Fibroblast of villous mesenchyme (primary cell): ENCODE measurements around the gene DMBX1. TPM values are rescaled to one million over a fixed set of nuclear protein-coding genes. Genes with fewer than 3 reads are reported as not detected.

Source experiments
- DNase-seq: peaks from one replicate; pipeline ENCODE4 v3.0.0-alpha.2; 2010; ENCODE audit warnings: low read depth
- H3K4me3 ChIP-seq: 2 replicates; pipeline ENCODE4 v1.5.1; 2011; ENCODE audit warnings: low read depth, mild to moderate bottlenecking, low read length
- total RNA-seq: library from RNA; depleted of rRNA; stranded (reverse); fragments of >200 nt; gene quantifications from 2 replicates; pipeline ENCODE4 v1.2.3, GENCODE V29; 2012
- TF ChIP-seq, protein P1 (sequence below): IDR thresholded peaks from 2 replicates; pipeline ENCODE4 v1.5.1; 2012; ENCODE audit warnings: low read depth, mild to moderate bottlenecking, low read length; ENCODE audit not compliant: insufficient read depth

The DMBX1 gene
- total RNA-seq, 1 donor: not detected

DNA sequence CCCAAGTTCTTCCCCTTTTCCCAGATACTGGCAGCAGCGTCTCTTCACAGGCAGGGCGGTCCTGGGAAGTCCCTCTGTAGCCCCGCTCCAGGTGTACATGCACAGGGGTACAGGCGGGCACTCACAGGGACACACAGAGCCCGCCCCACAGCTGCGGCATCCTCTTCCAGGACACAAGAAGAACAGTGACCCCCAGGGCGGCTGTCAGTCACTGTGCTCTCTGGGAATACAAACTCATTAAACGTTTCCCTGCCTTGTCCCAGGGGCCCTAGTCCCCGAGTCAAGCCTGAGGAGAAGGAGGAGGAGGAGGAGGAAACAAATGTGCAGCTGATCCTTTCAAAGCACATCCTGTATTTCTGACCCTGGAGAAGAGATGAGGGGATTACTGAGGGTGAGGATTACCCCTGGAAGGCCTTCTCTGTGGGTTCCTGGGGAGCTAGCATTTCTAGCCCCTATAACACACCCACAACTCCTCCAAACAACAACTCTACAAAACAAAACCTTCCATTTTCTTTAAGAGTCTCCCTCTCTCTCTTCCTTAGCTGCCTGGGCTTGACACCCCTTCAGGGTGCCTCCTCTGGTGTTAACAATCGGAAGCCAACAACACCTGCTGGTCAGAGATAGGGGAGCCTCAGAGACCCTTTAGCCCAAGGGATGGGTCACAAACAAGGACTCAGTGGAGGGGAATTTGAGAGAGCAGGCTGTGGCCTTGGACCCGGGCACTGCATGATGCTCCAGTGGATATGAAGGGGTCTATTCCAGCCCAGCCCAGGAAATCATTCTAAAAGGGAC lies 28.4 kb upstream of the DMBX1 start:
- TF ChIP-seq, protein P1, sequence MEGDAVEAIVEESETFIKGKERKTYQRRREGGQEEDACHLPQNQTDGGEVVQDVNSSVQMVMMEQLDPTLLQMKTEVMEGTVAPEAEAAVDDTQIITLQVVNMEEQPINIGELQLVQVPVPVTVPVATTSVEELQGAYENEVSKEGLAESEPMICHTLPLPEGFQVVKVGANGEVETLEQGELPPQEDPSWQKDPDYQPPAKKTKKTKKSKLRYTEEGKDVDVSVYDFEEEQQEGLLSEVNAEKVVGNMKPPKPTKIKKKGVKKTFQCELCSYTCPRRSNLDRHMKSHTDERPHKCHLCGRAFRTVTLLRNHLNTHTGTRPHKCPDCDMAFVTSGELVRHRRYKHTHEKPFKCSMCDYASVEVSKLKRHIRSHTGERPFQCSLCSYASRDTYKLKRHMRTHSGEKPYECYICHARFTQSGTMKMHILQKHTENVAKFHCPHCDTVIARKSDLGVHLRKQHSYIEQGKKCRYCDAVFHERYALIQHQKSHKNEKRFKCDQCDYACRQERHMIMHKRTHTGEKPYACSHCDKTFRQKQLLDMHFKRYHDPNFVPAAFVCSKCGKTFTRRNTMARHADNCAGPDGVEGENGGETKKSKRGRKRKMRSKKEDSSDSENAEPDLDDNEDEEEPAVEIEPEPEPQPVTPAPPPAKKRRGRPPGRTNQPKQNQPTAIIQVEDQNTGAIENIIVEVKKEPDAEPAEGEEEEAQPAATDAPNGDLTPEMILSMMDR: no peak
- no peak for DNase-seq
- H3K4me3 ChIP-seq: no peak overlapping the region

DNA sequence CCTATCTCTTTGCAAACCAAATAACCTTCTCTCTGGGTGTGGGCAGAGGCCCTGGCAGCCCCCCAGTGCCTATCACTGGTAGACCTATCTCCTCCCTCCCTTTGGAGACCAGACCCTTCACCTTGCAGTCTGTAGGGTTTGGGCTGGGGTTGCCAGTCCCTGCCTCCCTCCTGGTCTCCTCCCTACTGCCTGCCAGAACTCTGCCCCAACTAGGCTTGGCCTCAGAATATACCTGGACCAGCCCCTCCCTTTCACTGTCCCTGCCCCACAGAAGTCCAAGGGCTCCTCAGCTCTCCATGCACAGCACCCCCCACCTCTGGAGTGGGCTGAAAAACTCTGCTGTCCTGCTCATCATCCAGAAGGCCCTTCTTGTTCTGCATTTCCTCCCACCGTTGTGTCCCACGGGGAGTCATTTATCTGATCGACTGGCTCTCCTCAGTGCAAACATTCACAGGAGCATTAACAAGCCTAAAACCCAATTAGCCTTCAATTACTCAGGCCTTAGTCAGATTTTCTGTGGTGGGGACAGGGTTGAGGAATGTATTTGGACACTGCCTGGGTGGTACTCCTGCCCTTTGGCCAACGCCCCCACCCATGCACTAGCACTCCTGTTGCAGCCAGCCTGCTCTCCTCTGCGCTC lies 27.7 kb upstream of the DMBX1 start:
- TF ChIP-seq, protein P1: no peak
- H3K4me3 ChIP-seq: no peak overlapping the region
- DNase-seq: no peak

DNA sequence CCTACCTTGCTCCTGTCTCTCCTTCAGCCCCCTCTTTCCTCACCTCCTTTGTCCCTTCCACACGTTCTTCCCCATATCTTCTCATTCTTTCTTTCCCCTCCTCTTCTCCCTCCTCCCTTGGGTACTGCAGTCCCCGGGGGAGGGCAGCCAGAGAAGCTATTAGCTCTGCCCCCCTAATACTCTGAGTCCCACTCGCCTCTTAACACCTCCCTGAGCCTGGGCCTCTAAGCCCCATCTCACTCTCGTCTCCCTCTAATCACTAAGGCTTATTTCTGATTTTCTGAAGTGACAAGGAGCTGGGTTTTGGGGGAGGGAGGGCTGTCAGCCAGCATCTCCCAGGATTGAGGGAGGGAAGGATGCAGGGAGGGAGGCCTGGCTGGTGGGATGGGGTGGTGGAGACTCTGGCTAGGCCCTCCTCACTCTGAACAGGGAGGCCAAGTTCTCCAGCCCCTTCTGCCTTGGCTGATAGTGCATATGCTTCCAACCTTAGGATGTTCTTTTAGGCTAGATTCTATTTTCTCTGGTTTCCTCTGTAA lies 25.6 kb upstream of the DMBX1 start:
- TF ChIP-seq, protein P1: no peak
- DNase-seq: no peak
- no peak overlapping the region for H3K4me3 ChIP-seq

DNA sequence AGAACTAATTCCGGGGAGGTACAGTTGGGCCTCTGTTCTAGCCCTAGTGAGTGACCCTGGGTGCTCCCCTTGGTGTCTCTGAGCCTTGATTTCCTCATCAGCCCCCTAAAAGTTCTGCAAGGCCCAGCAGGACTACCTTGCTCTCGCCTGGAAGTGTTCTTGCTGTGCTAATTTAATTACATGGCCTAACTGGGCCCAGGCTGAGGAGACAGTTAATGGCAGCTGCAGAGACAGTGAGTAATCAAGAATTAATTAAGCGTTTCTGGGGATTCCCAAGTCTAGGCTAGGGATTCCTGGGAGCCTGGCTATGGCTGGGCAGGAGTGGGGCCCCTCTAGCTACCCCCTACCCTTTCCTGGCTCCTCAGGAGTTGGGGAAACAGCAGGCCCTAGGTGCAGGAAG lies 24.7 kb upstream of the DMBX1 start:
- TF ChIP-seq, protein P1: no peak
- H3K4me3 ChIP-seq: no peak overlapping the region
- DNase-seq: no peak

DNA sequence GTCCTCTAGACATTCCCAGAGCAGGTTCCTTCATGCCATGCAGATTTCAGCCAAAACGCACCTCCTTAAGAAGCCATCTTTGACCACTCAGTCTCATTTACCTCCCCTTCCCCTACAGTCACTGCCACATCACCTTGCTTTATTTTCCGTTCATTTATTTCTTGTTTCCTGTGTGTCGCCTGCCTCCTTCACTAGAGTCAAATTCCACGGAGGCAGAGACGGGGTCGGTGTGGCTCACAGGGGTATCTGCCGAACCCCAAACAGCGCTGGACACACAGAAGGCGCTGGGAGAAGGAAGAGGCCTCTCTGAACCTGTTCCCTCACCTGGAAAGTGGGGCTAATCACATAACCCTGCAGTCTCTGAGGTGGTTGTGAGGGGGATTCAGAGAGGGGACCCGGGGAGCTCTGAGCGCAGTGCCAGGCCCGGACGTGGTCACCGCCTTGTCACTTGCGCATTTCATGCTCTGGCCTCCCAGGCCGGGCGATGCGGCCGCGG lies 23.6 kb upstream of the DMBX1 start:
- no peak for DNase-seq
- TF ChIP-seq, protein P1: no peak
- H3K4me3 ChIP-seq: peak overlapping the region; percentile 54

DNA sequence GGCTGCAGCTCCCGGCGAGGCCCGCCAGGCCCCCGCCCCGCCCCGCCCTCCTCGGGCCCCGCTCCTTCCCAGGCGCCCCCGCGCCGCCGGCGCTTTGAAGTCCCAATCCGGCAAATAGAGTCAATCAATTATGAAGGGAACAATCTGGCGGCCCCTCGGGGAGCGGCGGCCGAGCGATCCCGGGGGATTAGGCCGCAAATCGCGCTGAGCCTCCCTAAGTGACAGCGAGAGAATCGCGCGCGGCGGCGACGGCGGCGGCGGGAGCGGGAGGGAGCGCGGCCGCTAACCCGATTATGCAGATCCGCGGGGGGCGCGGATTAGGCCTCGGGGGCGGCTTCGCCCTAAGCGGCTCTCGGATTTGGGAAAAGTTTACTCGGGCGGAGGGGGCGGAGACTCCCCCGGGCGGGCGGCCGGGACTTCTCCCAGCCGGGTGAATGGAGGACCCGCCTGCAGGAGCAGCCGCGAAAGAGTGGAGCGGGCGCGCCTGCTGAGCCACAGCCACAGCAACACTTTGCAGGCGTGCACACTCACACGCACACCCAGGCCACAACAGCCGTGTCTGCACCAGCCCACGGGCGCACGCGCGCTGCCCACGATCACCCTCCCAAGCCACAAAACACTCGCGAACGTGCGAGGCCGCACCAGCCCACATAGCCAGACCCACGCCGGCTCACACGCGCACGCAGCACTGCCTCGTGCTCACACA lies 23.0 kb upstream of the DMBX1 start:
- TF ChIP-seq, protein P1: no peak
- DNase-seq: no peak
- peak overlapping the region; percentile 54 for H3K4me3 ChIP-seq
